T-helper 2 cell treated with Interferon-gamma antibody and Interleukin-4, amounts not matched to agents 5 μg/mL and 100 μg/mL, for 36 hours (primary cell): ENCODE results near the gene HMCES.
A peak's percentile ranks its signal among the peaks of the same experiment; 100 is the strongest.

Source experiments
- DNase-seq: peaks from one replicate; pipeline ENCODE4 v3.0.0; 2021; ENCODE audit warnings: low spot score
- H3K27ac Mint-ChIP-seq: one replicate; pipeline ENCODE4 v1.8.0; 2021; ENCODE audit warnings: mild to moderate bottlenecking, mixed read lengths
- H3K27me3 Mint-ChIP-seq: one replicate; pipeline ENCODE4 v1.8.0; 2021; ENCODE audit warnings: low read depth, mixed read lengths
- H3K36me3 Mint-ChIP-seq: one replicate; pipeline ENCODE4 v1.8.0; 2021; ENCODE audit warnings: low read depth, mixed read lengths
- H3K4me1 Mint-ChIP-seq: one replicate; pipeline ENCODE4 v1.8.0; 2021; ENCODE audit warnings: low read depth, mixed read lengths
- H3K4me3 Mint-ChIP-seq: one replicate; pipeline ENCODE4 v1.8.0; 2022; ENCODE audit warnings: mild to moderate bottlenecking, moderate library complexity, mixed read lengths
- H3K9me3 Mint-ChIP-seq: one replicate; pipeline ENCODE4 v1.8.0; 2021; ENCODE audit warnings: mixed read lengths

Gene HMCES

DNA sequence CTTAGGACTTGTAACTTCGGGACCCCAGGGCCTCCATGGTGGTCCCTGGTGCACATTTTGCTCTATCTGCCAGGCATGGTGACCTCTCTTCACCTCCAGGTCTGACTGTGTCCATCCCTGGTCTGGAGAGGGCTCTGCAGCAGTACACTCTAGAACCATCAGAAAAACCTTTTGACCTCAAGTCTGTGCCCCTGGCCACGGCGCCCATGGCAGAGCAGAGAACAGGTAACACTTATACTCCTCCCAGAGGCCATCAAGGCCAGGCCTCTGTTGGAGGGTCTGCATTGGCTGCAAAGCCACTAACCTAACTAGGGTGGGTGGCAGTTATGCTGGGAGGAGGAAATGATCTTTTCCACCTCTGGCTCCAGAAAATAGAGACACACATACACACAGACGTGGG is 10.3 kb upstream of the HMCES start:
- Mint-ChIP-seq H3K4me1 (no peaks in the 10 kb centered on the region), H3K36me3 (peaks cover 73% of the 10 kb centered on the region), H3K9me3 (no peaks in the 10 kb centered on the region), H3K27ac (no peak overlapping the region), H3K4me3 (no peak overlapping the region), H3K27me3 (no peaks in the 10 kb centered on the region)
- no peak for DNase-seq

DNA sequence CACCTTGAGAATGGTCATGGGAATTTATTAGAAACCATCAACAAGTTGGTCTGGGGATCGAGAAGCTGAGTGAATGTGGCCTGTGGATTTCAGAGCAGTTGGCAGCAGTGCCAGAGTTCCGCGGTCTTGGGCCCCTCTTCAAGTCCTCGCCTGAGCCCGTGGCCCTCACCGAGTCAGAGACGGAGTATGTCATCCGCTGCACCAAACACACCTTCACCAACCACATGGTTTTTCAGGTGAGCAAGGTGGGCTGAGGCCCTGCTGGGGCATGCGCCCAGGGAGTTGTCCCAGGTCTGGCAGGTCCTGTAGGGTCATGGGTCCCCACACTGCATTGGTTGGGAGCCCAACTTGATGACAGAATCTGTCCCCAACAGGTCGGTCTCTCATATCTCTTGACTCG is 7.0 kb upstream of the HMCES start:
- no peak overlapping the region for H3K4me3 Mint-ChIP-seq
- no peaks in the 10 kb centered on the region for H3K9me3 Mint-ChIP-seq
- H3K36me3 Mint-ChIP-seq = peaks cover 80% of the 10 kb centered on the region
- no peak overlapping the region for H3K27ac Mint-ChIP-seq
- H3K4me1 Mint-ChIP-seq = peaks cover 10% of the 10 kb centered on the region
- no peak for DNase-seq
- H3K27me3 Mint-ChIP-seq = no peaks in the 10 kb centered on the region

DNA sequence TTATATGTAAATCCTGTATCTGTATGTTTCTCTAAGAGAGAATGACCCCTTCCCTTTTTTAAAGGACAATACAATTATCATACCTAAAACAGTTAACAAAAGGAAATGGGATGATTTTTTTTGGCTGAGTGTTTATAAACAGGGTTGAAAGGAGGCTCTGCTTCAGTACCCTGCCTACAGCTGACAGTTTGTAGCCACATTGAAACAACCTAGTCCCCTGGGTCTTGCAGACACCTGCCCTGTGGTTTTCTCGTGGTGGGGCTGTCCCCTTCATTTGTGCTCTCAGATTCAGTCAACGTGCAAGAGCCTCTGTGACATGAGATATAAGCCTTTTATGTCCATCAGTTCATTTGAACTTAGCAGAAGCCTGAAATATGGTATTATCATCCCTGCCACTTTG is 2.3 kb upstream of the HMCES start:
- no peak overlapping the region for H3K27ac Mint-ChIP-seq

DNA sequence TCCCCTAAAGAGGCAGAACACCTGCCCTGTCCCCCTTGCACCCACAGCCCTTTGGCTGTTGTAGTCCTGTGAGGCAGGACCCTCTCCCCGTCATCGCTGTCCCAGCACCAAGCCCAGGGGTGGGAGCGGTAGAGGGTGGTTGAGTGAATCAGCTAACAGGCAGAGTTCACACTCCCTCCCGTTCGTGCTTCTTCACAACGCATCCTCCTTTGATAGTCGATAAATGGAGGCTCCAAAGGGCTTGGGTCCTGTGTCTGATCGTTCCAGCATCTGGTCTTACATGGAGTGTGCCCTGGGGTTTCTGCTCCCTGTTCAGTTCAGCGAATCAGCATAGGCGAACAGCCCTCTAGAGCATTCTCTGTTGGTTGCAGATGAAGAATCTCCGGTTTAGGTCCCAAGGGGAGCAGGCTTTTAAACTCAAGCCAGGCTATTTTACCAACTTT is 820 bp upstream of the HMCES start:
- Mint-ChIP-seq H3K4me3 (peak overlapping the region; percentile 90), H3K9me3 (no peaks in the 10 kb centered on the region), H3K27me3 (no peaks in the 10 kb centered on the region), H3K27ac (peak overlapping the region; percentile 92), H3K36me3 (peaks cover 59% of the 10 kb centered on the region), H3K4me1 (peaks cover 45% of the 10 kb centered on the region)
- DNase-seq = no peak

More for the DNA sequence above, 2.3 kb upstream of the HMCES start:
- H3K27me3 Mint-ChIP-seq = no peaks in the 10 kb centered on the region
- no peak for DNase-seq
- H3K36me3 Mint-ChIP-seq = peaks cover 68% of the 10 kb centered on the region
- H3K9me3 Mint-ChIP-seq = no peaks in the 10 kb centered on the region
- no peak overlapping the region for H3K4me3 Mint-ChIP-seq
- peaks cover 33% of the 10 kb centered on the region for H3K4me1 Mint-ChIP-seq

DNA sequence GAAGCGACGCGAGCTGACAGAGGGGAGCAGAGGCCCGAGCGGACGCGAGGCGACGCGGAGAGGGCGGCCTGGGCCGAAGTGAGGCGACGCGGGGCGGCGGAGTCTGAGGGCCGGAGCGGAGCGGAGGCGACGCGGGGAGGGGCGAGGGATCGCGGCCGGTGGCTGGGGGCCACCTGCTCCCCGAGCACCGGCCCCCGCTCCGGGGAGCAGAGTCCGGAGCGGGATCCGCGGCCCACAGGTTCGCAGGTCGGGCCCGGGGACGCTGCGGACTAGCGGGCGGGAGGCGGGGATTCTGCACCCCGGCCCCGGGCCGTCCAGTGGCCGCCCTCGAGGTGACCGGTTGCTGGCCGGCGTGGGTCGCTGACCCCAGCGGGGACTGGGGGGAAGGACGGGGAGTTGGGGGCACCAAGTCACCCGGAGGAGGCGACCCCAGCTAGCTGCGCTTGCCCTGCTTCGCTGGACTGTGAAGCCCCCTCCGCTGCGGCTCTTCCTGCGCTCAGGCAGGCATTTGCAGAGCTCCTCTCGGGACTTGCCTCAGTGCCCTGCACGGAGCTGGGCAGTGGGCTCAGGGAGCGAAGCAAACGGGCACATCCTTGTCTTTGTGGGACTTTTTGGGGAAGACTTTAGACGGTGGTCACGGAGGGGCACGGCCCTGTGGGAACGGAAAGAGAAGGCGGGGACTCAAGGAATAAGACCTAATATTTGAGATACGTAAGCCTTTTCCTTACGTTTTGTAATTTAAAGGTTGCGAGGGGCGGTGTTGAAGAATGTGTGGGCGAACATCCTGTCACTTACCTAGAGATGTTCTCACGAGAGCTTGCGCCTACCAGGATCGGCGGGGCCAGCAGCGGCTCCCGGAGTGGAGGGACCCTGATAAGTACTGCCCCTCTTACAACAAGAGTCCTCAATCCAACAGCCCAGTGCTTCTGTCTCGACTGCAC is 566 bp downstream of the HMCES start:
- Mint-ChIP-seq H3K4me1 (peaks cover 48% of the 10 kb centered on the region), H3K4me3 (peak overlapping the region; percentile 97), H3K9me3 (no peaks in the 10 kb centered on the region), H3K27me3 (no peaks in the 10 kb centered on the region), H3K36me3 (peaks cover 51% of the 10 kb centered on the region), H3K27ac (peak overlapping the region; percentile 96)
- peak; percentile 65 for DNase-seq

DNA sequence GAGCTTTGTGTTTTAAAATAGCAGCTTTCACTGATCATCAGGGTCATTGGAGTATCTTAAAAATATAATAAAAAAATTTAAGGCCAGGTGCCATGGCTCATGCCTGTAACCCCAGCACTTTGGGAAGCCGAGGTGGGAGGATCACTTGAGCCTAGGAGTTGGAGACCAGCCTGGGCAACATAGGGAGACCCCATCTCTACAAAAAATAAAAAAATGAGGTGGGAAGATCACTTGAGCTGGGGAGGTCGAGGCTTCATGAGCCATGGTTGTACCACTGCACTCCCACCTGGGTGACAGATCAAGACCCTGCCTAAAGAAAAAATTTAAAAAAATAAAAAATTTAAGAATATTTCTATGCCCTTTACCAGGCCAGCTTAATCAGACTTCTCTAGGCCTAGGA is 1.5 kb downstream of the HMCES start:
- H3K9me3 Mint-ChIP-seq = no peaks in the 10 kb centered on the region
- H3K27me3 Mint-ChIP-seq = no peaks in the 10 kb centered on the region
- no peak overlapping the region for H3K27ac Mint-ChIP-seq
- no peak for DNase-seq
- H3K4me1 Mint-ChIP-seq = peaks cover 48% of the 10 kb centered on the region
- peaks cover 43% of the 10 kb centered on the region for H3K36me3 Mint-ChIP-seq
- peak overlapping the region; percentile 97 for H3K4me3 Mint-ChIP-seq

DNA sequence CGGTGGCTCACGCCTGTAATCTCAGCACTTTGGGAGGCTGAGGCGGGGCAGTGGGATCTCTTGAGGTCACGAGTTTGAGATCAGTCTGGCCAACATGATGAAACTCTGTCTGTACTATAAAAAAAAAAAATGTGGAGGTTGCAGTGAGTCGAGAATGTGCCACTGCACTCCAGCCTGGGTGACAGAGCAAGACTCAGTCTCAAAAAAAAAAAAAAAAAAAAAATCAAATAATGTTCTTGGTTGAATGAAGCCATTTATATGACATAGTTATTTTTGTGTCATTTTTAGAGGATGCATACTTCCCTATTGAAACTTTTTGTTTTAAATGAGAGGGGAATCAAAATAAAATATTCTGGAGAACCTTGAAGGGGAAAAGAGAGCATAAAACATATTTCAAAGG is 3.1 kb downstream of the HMCES start:
- Mint-ChIP-seq H3K4me1 (peaks cover 38% of the 10 kb centered on the region), H3K36me3 (peaks cover 32% of the 10 kb centered on the region), H3K27me3 (no peaks in the 10 kb centered on the region), H3K9me3 (no peaks in the 10 kb centered on the region), H3K27ac (peak overlapping the region; percentile 73), H3K4me3 (peak overlapping the region; percentile 52)
- DNase-seq = no peak

DNA sequence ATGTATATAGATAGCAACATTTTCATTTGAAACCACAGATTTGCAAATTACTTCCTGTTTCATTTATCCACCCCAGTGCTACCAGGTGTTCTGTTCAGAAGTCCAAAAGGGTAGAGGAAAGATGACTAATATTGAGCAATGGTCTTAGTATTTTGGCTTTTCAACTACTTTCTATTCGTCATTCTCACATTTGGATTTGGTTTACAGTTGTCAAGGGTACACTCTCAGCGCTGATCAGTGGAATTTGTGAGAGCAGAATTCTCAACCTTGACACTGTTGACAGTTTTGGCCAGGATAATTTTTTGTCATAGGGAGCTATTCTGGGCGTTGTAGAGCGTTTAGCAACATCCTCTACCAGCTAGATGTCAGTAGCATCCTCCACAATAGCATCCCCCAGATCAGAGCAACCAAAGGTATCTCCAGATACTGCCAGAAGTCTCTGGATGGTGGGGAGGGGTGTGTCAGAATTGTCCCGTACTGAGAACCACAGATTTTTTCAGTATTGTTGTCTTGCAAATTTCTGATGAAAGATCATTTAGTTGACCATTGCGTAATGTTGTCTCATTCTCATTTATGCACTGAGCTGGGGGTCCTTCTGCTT is 4.2 kb downstream of the HMCES start:
- peaks cover 35% of the 10 kb centered on the region for H3K4me1 Mint-ChIP-seq
- peaks cover 23% of the 10 kb centered on the region for H3K36me3 Mint-ChIP-seq
- peak overlapping the region; percentile 57 for H3K4me3 Mint-ChIP-seq
- H3K9me3 Mint-ChIP-seq = no peaks in the 10 kb centered on the region
- DNase-seq = peak; percentile 27
- peak overlapping the region; percentile 74 for H3K27ac Mint-ChIP-seq
- no peaks in the 10 kb centered on the region for H3K27me3 Mint-ChIP-seq

DNA sequence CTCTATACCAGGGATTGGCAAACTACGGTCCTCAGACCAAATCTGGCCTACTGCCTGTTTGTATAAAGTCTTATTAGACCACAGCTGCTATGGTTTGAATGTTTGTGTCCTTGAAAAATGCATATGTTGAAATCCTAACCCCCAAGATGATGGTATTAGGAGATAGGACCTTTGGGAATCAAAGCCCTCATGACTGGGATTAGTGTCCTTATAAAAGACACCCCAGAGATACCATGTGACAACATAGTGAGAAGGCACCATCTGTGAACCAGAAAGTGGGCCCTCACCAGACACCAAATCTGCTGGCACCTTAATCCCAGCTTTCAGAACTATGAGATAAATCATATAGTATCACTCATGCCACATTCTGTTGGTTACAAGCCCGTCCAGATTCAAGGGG is 7.4 kb downstream of the HMCES start:
- no peak for DNase-seq
- peaks cover 19% of the 10 kb centered on the region for H3K4me1 Mint-ChIP-seq
- H3K4me3 Mint-ChIP-seq = no peak overlapping the region
- peaks cover 22% of the 10 kb centered on the region for H3K36me3 Mint-ChIP-seq
- no peak overlapping the region for H3K27ac Mint-ChIP-seq
- H3K9me3 Mint-ChIP-seq = no peaks in the 10 kb centered on the region
- no peaks in the 10 kb centered on the region for H3K27me3 Mint-ChIP-seq

DNA sequence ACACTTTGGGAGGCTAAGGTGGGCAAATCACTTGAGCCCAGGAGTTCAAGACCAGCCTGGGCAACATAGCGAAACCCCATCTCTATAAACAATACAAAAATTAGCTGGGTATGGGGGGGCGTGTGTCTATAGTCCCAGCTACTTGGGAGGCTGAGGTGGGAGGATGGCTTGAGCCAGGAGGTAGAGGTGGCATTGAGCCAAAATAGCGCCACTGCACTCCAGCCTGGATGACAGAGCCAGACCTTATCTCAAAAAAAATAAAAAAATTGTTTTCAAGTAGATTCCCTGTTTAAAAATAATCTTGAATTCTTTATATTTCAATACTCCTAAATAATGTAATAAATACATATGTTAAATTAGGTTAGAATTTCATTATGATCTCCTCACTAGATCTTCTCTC is 9.8 kb downstream of the HMCES start:
- H3K36me3 Mint-ChIP-seq = peaks cover 25% of the 10 kb centered on the region
- no peak overlapping the region for H3K4me3 Mint-ChIP-seq
- no peaks in the 10 kb centered on the region for H3K27me3 Mint-ChIP-seq

DNA sequence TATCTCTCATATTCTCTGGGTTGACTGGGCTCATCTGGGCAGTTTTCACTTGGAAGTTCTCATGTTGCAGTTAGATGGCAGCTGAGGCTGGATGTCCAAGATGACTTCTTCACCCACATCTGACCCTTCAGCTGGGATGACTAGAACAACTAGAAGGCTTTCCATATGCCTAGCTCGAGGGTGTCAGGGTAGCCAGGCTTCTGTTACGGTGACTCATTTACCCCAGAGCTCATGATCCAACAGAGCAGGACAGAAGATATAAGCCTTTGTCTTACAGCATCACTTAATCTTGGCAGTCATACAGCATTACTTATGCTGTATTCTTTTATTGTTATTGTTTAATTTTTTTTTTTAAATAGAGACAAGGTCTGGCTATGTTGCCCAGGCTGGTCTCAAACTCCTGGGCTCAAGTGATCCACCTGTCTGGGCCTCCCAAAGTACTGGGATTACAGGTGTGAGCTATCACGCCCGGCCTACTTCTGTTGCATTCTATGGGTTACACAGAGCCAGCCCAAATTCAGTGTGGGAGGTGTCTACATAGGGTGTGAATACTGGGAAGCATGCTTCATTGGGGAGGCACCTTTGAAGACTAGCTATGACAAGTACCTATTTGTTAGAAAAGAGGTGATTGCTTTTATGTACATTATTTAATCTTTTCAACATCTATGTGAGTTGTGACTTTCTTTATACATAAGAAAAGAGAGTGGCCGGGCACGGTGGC is 10.7 kb downstream of the HMCES start:
- no peak overlapping the region for H3K27ac Mint-ChIP-seq
- no peaks in the 10 kb centered on the region for H3K27me3 Mint-ChIP-seq
- peaks cover 28% of the 10 kb centered on the region for H3K36me3 Mint-ChIP-seq
- H3K4me3 Mint-ChIP-seq = no peak overlapping the region
- peaks cover 2% of the 10 kb centered on the region for H3K4me1 Mint-ChIP-seq
- no peaks in the 10 kb centered on the region for H3K9me3 Mint-ChIP-seq
- DNase-seq = no peak

More for the DNA sequence above, 9.8 kb downstream of the HMCES start:
- no peak for DNase-seq
- peaks cover 2% of the 10 kb centered on the region for H3K4me1 Mint-ChIP-seq
- no peak overlapping the region for H3K27ac Mint-ChIP-seq
- H3K9me3 Mint-ChIP-seq = no peaks in the 10 kb centered on the region

DNA sequence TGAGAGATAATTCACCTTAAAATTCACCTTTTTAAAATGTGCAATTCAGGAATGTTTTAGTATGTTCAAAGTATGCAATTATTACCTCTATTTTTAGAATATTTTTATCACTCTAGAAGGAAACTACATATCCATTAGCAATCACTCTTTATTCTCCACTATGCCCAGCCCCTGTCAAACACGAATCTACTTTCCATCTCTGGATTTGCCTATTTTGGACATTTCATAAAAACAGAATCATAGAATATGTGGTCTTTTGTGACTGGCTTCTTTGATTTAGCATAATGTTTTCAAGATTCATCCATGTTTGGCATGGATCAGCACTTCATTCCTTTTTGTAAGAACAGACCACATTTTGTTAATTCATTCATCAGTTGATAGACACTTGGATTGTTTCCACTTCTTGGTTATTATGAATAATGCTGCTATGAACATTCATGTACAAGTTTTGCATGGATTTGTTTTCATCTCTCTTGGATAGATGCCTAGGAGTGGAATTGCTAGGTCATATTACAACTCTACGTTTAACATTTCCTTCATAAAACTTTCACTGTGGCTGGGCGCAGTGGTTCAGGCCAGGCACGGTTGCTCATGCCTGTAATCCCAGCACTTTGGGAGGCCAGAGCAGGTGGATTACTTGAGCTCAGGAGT is 12.7 kb downstream of the HMCES start:
- peaks cover 38% of the 10 kb centered on the region for H3K36me3 Mint-ChIP-seq
- H3K4me3 Mint-ChIP-seq = no peak overlapping the region
- H3K27me3 Mint-ChIP-seq = no peaks in the 10 kb centered on the region
- no peaks in the 10 kb centered on the region for H3K9me3 Mint-ChIP-seq
- no peak for DNase-seq
- H3K4me1 Mint-ChIP-seq = peaks cover 4% of the 10 kb centered on the region
- peak overlapping the region; percentile 17 for H3K27ac Mint-ChIP-seq

DNA sequence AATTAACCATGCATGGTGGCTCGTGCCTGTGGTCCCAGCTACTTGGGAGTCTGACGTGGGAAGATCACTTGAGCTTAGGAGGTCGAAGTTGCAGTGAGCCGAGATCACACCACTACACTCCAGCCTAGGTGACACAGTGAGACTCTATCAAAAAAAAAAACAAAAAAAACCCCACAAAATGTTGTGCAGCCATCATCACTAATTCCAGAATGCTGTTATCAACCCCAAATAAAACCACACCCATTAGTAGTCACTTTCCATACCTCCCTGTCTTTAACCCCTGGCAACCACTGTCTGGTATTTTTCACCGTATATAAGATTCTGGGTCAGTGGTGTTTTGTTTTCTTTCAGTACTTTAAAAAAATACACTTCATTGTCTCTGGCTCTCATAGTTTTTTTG is 16.6 kb downstream of the HMCES start:
- no peak for DNase-seq
- H3K4me3 Mint-ChIP-seq = no peak overlapping the region
- H3K36me3 Mint-ChIP-seq = peaks cover 43% of the 10 kb centered on the region
- peaks cover 2% of the 10 kb centered on the region for H3K4me1 Mint-ChIP-seq
- no peak overlapping the region for H3K27ac Mint-ChIP-seq
- no peaks in the 10 kb centered on the region for H3K27me3 Mint-ChIP-seq
- no peaks in the 10 kb centered on the region for H3K9me3 Mint-ChIP-seq
